K562 (cell line): ENCODE data around the gene CDC42EP1. TPM values are rescaled to one million over a fixed set of nuclear protein-coding genes. Genes with fewer than 3 reads are reported as not detected.

Experiments
- ATAC-seq: fragments of 200-7000 bp; cut with Tn5 transposase; 3 replicates; pipeline ENCODE4 v1.9.1; 2020; ENCODE audit warnings: moderate library complexity
- BruUV-seq: library from RNA; stranded (reverse); fragments of 400-500 nt; replicated peaks from 2 replicates; lab custom pipeline; 2021; lab: Mats Ljungman, UMichigan
- CTCF ChIA-PET: fragments of 300-600 bp; formaldehyde crosslinking; extraction: SDS; loops from one replicate; lab custom pipeline; 2021; ENCODE audit warnings: low intra/inter-chr PET ratio; lab: Yijun Ruan, JAX
- POLR2A ChIA-PET: fragments of 300-600, 350-650 bp; sonication (Branson Sonifier 250); formaldehyde crosslinking; extraction: SDS; loops from one replicate; lab custom pipeline; 2021; ENCODE audit warnings: antibody characterized with exemption, inconsistent platforms; lab: Yijun Ruan, JAX
- DNase-seq, 4 experiments: peaks; one replicate each; pipeline versions ENCODE4 v3.0.0 to v3.0.0-alpha.2; 2011 to 2018; ENCODE audit warnings: low spot score in 3 of 4, mixed read lengths in 3 of 4; ENCODE audit errors: extremely low read depth in 1 of 4
- FAIRE-seq: peaks from 2 replicates; lab custom pipeline; 2011; peaks lifted over from hg19 to GRCh38; lab: Jason Lieb, UNC
- H2AFZ ChIP-seq: 2 replicates; pipeline ENCODE4 v1.6.0; 2011; ENCODE audit warnings: low read depth, low read length, control low read depth, inconsistent platforms
- H3K27ac ChIP-seq: fragments of 200-600 bp; 3 replicates; pipeline ENCODE4 v1.8.0; 2011; ENCODE audit warnings: low read depth, mild to moderate bottlenecking, control low read depth, inconsistent platforms, low read length, moderate library complexity, mixed read lengths; ENCODE audit errors: extremely low read depth
- H3K27me3 ChIP-seq, 2 experiments: fragments of 300-600 bp in 1 of 2; 2 replicates in 1 of 2; 3 replicates in 1 of 2; pipeline versions ENCODE4 v1.6.0 to v1.8.0; 2011; ENCODE audit warnings: inconsistent platforms in 2 of 2, low read length in 2 of 2, mild to moderate bottlenecking in 1 of 2, mixed read lengths in 1 of 2, moderate library complexity in 1 of 2; ENCODE audit not compliant: control insufficient read depth in 2 of 2, insufficient read depth in 2 of 2
- H3K36me3 ChIP-seq: fragments of 300-600 bp; 3 replicates; pipeline ENCODE4 v1.8.0; 2011; ENCODE audit warnings: mild to moderate bottlenecking, low read length, inconsistent platforms; ENCODE audit not compliant: control insufficient read depth, insufficient read depth
- H3K4me1 ChIP-seq, 2 experiments: fragments of 200-600 bp in 1 of 2; replicated peaks in 1 of 2; 2 replicates in 1 of 2; 3 replicates in 1 of 2; pipeline versions ENCODE4 v1.5.1 to v1.8.0; 2011; ENCODE audit warnings: inconsistent platforms in 2 of 2, low read length in 2 of 2, mild to moderate bottlenecking in 1 of 2, mixed read lengths in 1 of 2, moderate library complexity in 1 of 2; ENCODE audit not compliant: control insufficient read depth in 2 of 2, insufficient read depth in 2 of 2
- H3K4me2 ChIP-seq: 2 replicates; pipeline ENCODE4 v1.6.1; 2011; ENCODE audit warnings: low read length, control low read depth, inconsistent platforms, mixed read lengths; ENCODE audit not compliant: insufficient read depth
- H3K4me3 ChIP-seq: fragments of 200-600 bp; sonication (generic), shearing (Covaris generic); 2 replicates; pipeline ENCODE4 v1.5.1; 2016; ENCODE audit warnings: control low read depth, inconsistent platforms
- H3K79me2 ChIP-seq: fragments of 200-600 bp; 3 replicates; pipeline ENCODE4 v1.8.0; 2011; ENCODE audit warnings: low read length, inconsistent platforms; ENCODE audit not compliant: control insufficient read depth, insufficient read depth
- H3K9ac ChIP-seq, 2 experiments: 2 replicates each; pipeline versions ENCODE4 v1.6.0 to v1.6.1; 2011; ENCODE audit warnings: low read depth in 2 of 2, low read length in 2 of 2, control low read depth in 1 of 2, inconsistent platforms in 1 of 2, mild to moderate bottlenecking in 1 of 2, mixed read lengths in 1 of 2; ENCODE audit not compliant: insufficient read depth in 1 of 2
- H3K9me1 ChIP-seq: one replicate; pipeline ENCODE4 v1.6.0; 2011; ENCODE audit warnings: inconsistent platforms, mild to moderate bottlenecking, low read length, moderate library complexity; ENCODE audit not compliant: control insufficient read depth, insufficient read depth
- H3K9me3 ChIP-seq: replicated peaks from 2 replicates; pipeline ENCODE4 v1.5.1; 2011; ENCODE audit warnings: low read depth, low read length, inconsistent platforms; ENCODE audit not compliant: control insufficient read depth, insufficient read depth
- H4K20me1 ChIP-seq: replicated peaks from 2 replicates; pipeline ENCODE4 v1.6.1; 2011; ENCODE audit warnings: low read length, inconsistent platforms, mixed read lengths; ENCODE audit not compliant: control insufficient read depth, insufficient read depth
- ADNP ChIP-seq: fragments of 200-800 bp; sonication (Bioruptor generic); IDR thresholded peaks from 2 replicates; pipeline ENCODE4 v1.6.1; 2016; ENCODE audit warnings: missing genetic modification characterization, missing compliant biosample characterization
- BCOR ChIP-seq: fragments of 450-650 bp; IDR thresholded peaks from 2 replicates; pipeline ENCODE4 v1.6.1; 2016
- CBX1 ChIP-seq: sonication (generic); IDR thresholded peaks from 2 replicates; pipeline ENCODE4 v1.6.1; 2016; ENCODE audit warnings: antibody characterized with exemption, low read depth, mild to moderate bottlenecking
- CHD2 ChIP-seq: IDR thresholded peaks from 2 replicates; pipeline ENCODE4 v1.6.1; 2011; ENCODE audit warnings: low read depth, low read length
- ELF2 ChIP-seq: fragments of 250-450 bp; sonication (Bioruptor Pico); IDR thresholded peaks from 2 replicates; pipeline ENCODE4 v1.5.0; 2021; ENCODE audit warnings: mild to moderate bottlenecking
- KDM1A ChIP-seq, 2 experiments: fragments of 450-650 bp; IDR thresholded peaks; 2 replicates each; pipeline ENCODE4 v1.6.1; 2016; ENCODE audit warnings: mild to moderate bottlenecking in 2 of 2
- NFYB ChIP-seq: IDR thresholded peaks from 2 replicates; pipeline ENCODE4 v1.6.1; 2011; ENCODE audit warnings: mild to moderate bottlenecking, moderate library complexity; ENCODE audit not compliant: insufficient read length; ENCODE audit errors: extremely low read depth
- PHF8 ChIP-seq: fragments of 200-600 bp; sonication (generic); IDR thresholded peaks from 2 replicates; pipeline ENCODE4 v1.6.1; 2012; ENCODE audit warnings: mixed run types, mild to moderate bottlenecking, inconsistent platforms, low read length, moderate library complexity, borderline replicate concordance
- POLR2G ChIP-seq: fragments of 200-400 bp; formaldehyde crosslinking; IDR thresholded peaks from 2 replicates; pipeline ENCODE4 v1.6.1; 2017; ENCODE audit warnings: low read depth, mild to moderate bottlenecking, antibody characterized with exemption, low read length, moderate library complexity
- RBM25 ChIP-seq: fragments of 200-400 bp; formaldehyde crosslinking; IDR thresholded peaks from 2 replicates; pipeline ENCODE4 v1.6.1; 2018; ENCODE audit warnings: low read length, low read depth, moderate library complexity; ENCODE audit not compliant: severe bottlenecking
- SMARCA5 ChIP-seq: fragments of 450-650 bp; IDR thresholded peaks from 2 replicates; pipeline ENCODE4 v1.6.1; 2016
- STAT5A ChIP-seq: IDR thresholded peaks from 2 replicates; pipeline ENCODE4 v1.6.1; 2012; ENCODE audit warnings: low read length, inconsistent platforms, borderline replicate concordance
- TEAD1 ChIP-seq, 2 experiments: fragments of 450-650 bp in 1 of 2; sonication (generic) in 1 of 2; formaldehyde crosslinking; IDR thresholded peaks; 2 replicates each; pipeline versions ENCODE4 v1.4.0 to v1.8.0; 2020 to 2022; ENCODE audit warnings: mild to moderate bottlenecking in 2 of 2, missing genetic modification reagents in 1 of 2
- ZNF830 ChIP-seq: fragments of 250-450 bp; sonication (Bioruptor Pico); IDR thresholded peaks from 2 replicates; pipeline ENCODE4 v1.5.0; 2021; ENCODE audit warnings: mild to moderate bottlenecking
- WGBS: fragments of 100-300 bp; shearing (Covaris generic); methylation state at CpG from one replicate; pipeline ENCODE4 v1.1.6; 2016; ENCODE audit warnings: low coverage, mixed read lengths; ENCODE audit not compliant: insufficient coverage; ENCODE audit errors: missing lambda C conversion rate; 5-methylcytosine and 5-hydroxymethylcytosine counted together
- in situ Hi-C: fragments of 300-500 bp; cut with MboI; formaldehyde crosslinking; loops from 4 replicates; pipeline ENCODE4 v1.15.0; 2018; ENCODE audit warnings: inconsistent platforms, mixed read lengths
- intact Hi-C: fragments of 100-400 bp; cut with micrococcal nuclease; formaldehyde crosslinking; loops from 2 replicates; pipeline ENCODE4 v1.14.2; 2022
- polyA plus RNA-seq, 8 experiments: library from polyadenylated mRNA; depleted of rRNA in 4 of 8; stranded (reverse) in 5 of 8; unstranded in 3 of 8; fragments of >200 nt; fragmentation: Nextera tagmentation in 2 of 8; fragmentation: Illumina TruSeq in 1 of 8; extraction: Ambion mirVana in 2 of 8; extraction: Trizol in 1 of 8; gene quantifications; 2 replicates each; pipeline versions ENCODE4 v1.2.1 to v1.2.3, GENCODE V29; 2011 to 2014; ENCODE audit warnings: inconsistent platforms in 1 of 8, missing spikeins in 1 of 8
- total RNA-seq, 7 experiments: library from RNA; depleted of rRNA in 6 of 7; stranded (reverse); fragments of >200 nt in 6 of 7; fragmentation: Illumina TruSeq in 2 of 7; extraction: Trizol in 2 of 7; gene quantifications; 2 replicates each; pipeline versions ENCODE4 v1.2.1 to v1.2.3, GENCODE V29; 2011 to 2021; ENCODE audit warnings: low replicate concordance in 1 of 7

Gene CDC42EP1
- total and polyA plus RNA-seq, 9 of the 15 experiments (the other 6 are each of a cell fraction or from before 2014, with no cell fraction given): 0.67 to 70.2 (median 7.3) TPM

GRCh38 chr22:37571258-37571991, 11.1 kb downstream of the CDC42EP1 start:
- intact Hi-C loops (no loop called here), in situ Hi-C loops (no loop called here)
- BruUV-seq: no TSS peak
- Histone ChIP-seq H3K9me1 (peaks cover 5% of the 10 kb centered on the region), H3K4me2 (no peak overlapping the region), H2AFZ (no peak overlapping the region), H3K27ac (no peak overlapping the region), H3K27me3 (no peaks in the 10 kb centered on the region), H3K4me3 (no peak overlapping the region), H4K20me1 (peaks cover 40% of the 10 kb centered on the region), H3K9ac (no peak overlapping the region), H3K4me1 (peaks cover 7 to 31% of the 10 kb centered on the region in 2 experiments; a peak in 4 of 5 replicates), H3K79me2 (peaks cover 12% of the 10 kb centered on the region), H3K36me3 (peaks cover 21% of the 10 kb centered on the region; the same call in 2 of the 3 replicates), H3K9me3 (no peaks in the 10 kb centered on the region)
- peak; percentile 66 for TF ChIP-seq POLR2G
- no peak for TF ChIP-seq CHD2
- WGBS: 23% methylated on average over 11 of the region's 16 CpGs
- CTCF ChIA-PET: no interaction called here
- FAIRE-seq (no peak), DNase-seq (no peak), ATAC-seq (no peak; the same call in 2 of the 3 replicates)
- POLR2A ChIA-PET: interaction anchor here (0.5 to 2.1 kb wide), 7 partner anchors 9 to 228 kb away, joined by 3 to 16 read pairs (median 5); partner anchors contain the start of gene LGALS2

GRCh38 chr22:37571992-37572373, 11.7 kb downstream of the CDC42EP1 start:
- H3K79me2 ChIP-seq: peaks cover 6% of the 10 kb centered on the region
- WGBS: 54% methylated on average over 8 of the region's 8 CpGs
- no peak overlapping the region for H2AFZ ChIP-seq
- no peak overlapping the region for H3K4me3 ChIP-seq
- no TSS peak for BruUV-seq
- FAIRE-seq: no peak
- peak; percentile 61; the same call in 1 of the 2 replicates for TF ChIP-seq CBX1
- TF ChIP-seq TEAD1 (CRISPR knock-in tag; IDR thresholded peaks at IDR 0.05): no peak
- no peak for TF ChIP-seq STAT5A
- TF ChIP-seq NFYB: no peak
- peak; percentile 80 for TF ChIP-seq BCOR
- peak; percentile 43 for TF ChIP-seq POLR2G
- no peak for TF ChIP-seq ZNF830 (CRISPR knock-in tag)
- peak; percentile 41 to 42; a peak in 2 of 4 replicates for TF ChIP-seq KDM1A (IDR thresholded peaks at IDR 0.05)
- 0 out of 2 replicates have a peak, but pooled peaks have one; percentile 22 for TF ChIP-seq ADNP (tag)
- 0 out of 2 replicates have a peak, but pooled peaks have one; percentile 27 for TF ChIP-seq SMARCA5
- peak; percentile 51 for TF ChIP-seq RBM25
- no peak for TF ChIP-seq PHF8
- TF ChIP-seq ELF2: no peak
- TF ChIP-seq, all 486 proteins: peak for 7
- no peaks in the 10 kb centered on the region for H3K27me3 ChIP-seq
- intact Hi-C loops (no loop called here), in situ Hi-C loops (no loop called here)
- no peak overlapping the region for H3K27ac ChIP-seq
- no peak overlapping the region for H3K9ac ChIP-seq
- ChIA-PET POLR2A (no interaction called here), CTCF (no interaction called here)
- peaks cover 15% of the 10 kb centered on the region; the same call in 2 of the 3 replicates for H3K36me3 ChIP-seq
- no peak overlapping the region for H3K4me2 ChIP-seq
- no peak for ATAC-seq
- H3K9me3 ChIP-seq: no peaks in the 10 kb centered on the region
- no peak for DNase-seq
- peaks cover 35% of the 10 kb centered on the region for H4K20me1 ChIP-seq
- peaks cover under 1% of the 10 kb centered on the region for H3K9me1 ChIP-seq
- H3K4me1 ChIP-seq: peaks cover 7 to 30% of the 10 kb centered on the region in 2 experiments; a peak in 4 of 5 replicates
